WTC11 (cell line): ENCODE data around the gene DLG5. TPM values are rescaled to one million over a fixed set of nuclear protein-coding genes. Genes with fewer than 3 reads are reported as not detected.

Experiments
- ATAC-seq: fragments of 200-7000 bp; cut with Tn5 transposase; 2 replicates; pipeline ENCODE4 v1.10.0; 2021; ENCODE audit warnings: mild to moderate bottlenecking, moderate library complexity
- CTCF ChIA-PET: fragments of 300-600 bp; sonication (Branson Sonifier 250); formaldehyde crosslinking; loops from one replicate; lab custom pipeline; 2021; ENCODE audit warnings: antibody characterized with exemption; lab: Charles Lee
- POLR2A ChIA-PET: fragments of 350-600 bp; sonication (Branson Sonifier 250); formaldehyde crosslinking; loops from one replicate; lab custom pipeline; 2021; ENCODE audit warnings: antibody characterized with exemption; lab: Charles Lee
- DNase-seq: peaks from one replicate; pipeline ENCODE4 v3.0.0; 2021; ENCODE audit warnings: low spot score
- H3K27ac Mint-ChIP-seq: 2 replicates; pipeline ENCODE4 v1.8.0; 2021; ENCODE audit warnings: mixed read lengths
- H3K27me3 Mint-ChIP-seq: 2 replicates; pipeline ENCODE4 v1.8.0; 2021; ENCODE audit warnings: low read depth, mild to moderate bottlenecking, moderate library complexity, mixed read lengths
- H3K36me3 Mint-ChIP-seq: 2 replicates; pipeline ENCODE4 v1.8.0; 2021; ENCODE audit warnings: mixed read lengths
- H3K4me1 Mint-ChIP-seq: 2 replicates; pipeline ENCODE4 v1.8.0; 2022; ENCODE audit warnings: mixed read lengths
- H3K4me3 Mint-ChIP-seq: 2 replicates; pipeline ENCODE4 v1.8.0; 2021; ENCODE audit warnings: mild to moderate bottlenecking, moderate library complexity, mixed read lengths
- H3K9me3 Mint-ChIP-seq: 2 replicates; pipeline ENCODE4 v1.8.0; 2021; ENCODE audit warnings: mixed read lengths
- CREB1 ChIP-seq: sonication (generic); formaldehyde crosslinking; IDR thresholded peaks from 2 replicates; pipeline ENCODE4 v1.8.0; 2023; ENCODE audit warnings: mild to moderate bottlenecking, missing genetic modification reagents
- ETV6 ChIP-seq: sonication (generic); formaldehyde crosslinking; IDR thresholded peaks from 2 replicates; pipeline ENCODE4 v1.8.1; 2022; ENCODE audit warnings: mild to moderate bottlenecking, missing genetic modification reagents
- IRF2 ChIP-seq: sonication (generic); formaldehyde crosslinking; IDR thresholded peaks from 2 replicates; pipeline ENCODE4 v1.8.0; 2022; ENCODE audit warnings: low read depth, missing genetic modification reagents, borderline replicate concordance
- NR1H2 ChIP-seq: sonication (generic); formaldehyde crosslinking; IDR thresholded peaks from 2 replicates; pipeline ENCODE4 v1.9.0; 2021; ENCODE audit warnings: mild to moderate bottlenecking, moderate library complexity, missing genetic modification reagents
- RELA ChIP-seq: sonication (generic); formaldehyde crosslinking; IDR thresholded peaks from 2 replicates; pipeline ENCODE4 v1.8.1; 2022; ENCODE audit warnings: missing genetic modification reagents, mild to moderate bottlenecking, borderline replicate concordance
- SMAD3 ChIP-seq: sonication (generic); formaldehyde crosslinking; IDR thresholded peaks from 2 replicates; pipeline ENCODE4 v1.8.0; 2022; ENCODE audit warnings: missing genetic modification reagents, mild to moderate bottlenecking, borderline replicate concordance
- SP1 ChIP-seq: sonication (generic); formaldehyde crosslinking; conservative IDR thresholded peaks from 2 replicates; pipeline ENCODE4 v1.8.1; 2022; ENCODE audit warnings: missing genetic modification reagents
- TEAD1 ChIP-seq: sonication (generic); formaldehyde crosslinking; IDR thresholded peaks from 2 replicates; pipeline ENCODE4 v1.8.0; 2022; ENCODE audit warnings: mild to moderate bottlenecking, missing genetic modification reagents
- ZNF232 ChIP-seq: sonication (generic); formaldehyde crosslinking; IDR thresholded peaks from 2 replicates; pipeline ENCODE4 v1.8.0; 2022; ENCODE audit warnings: mild to moderate bottlenecking, missing genetic modification reagents
- ZNF396 ChIP-seq: fragments of 250-450 bp; sonication (Bioruptor Pico); IDR thresholded peaks from 2 replicates; pipeline ENCODE4 v1.8.0; 2021; ENCODE audit warnings: mild to moderate bottlenecking, moderate library complexity, borderline replicate concordance
- total RNA-seq: library from RNA; stranded (reverse); gene quantifications from 3 replicates; pipeline ENCODE4 v1.2.3, GENCODE V29; 2021
- TF ChIP-seq, protein P1 (sequence below): sonication (generic); formaldehyde crosslinking; IDR thresholded peaks from 2 replicates; pipeline ENCODE4 v1.8.0; 2023; ENCODE audit warnings: missing genetic modification reagents, mild to moderate bottlenecking, borderline replicate concordance
- TF ChIP-seq, protein P2 (sequence below): sonication (generic); formaldehyde crosslinking; IDR thresholded peaks from 2 replicates; pipeline ENCODE4 v1.8.1; 2023; ENCODE audit warnings: mild to moderate bottlenecking, missing genetic modification reagents
- TF ChIP-seq, protein P3 (sequence below): fragments of 250-450 bp; sonication (Bioruptor Pico); IDR thresholded peaks from 2 replicates; pipeline ENCODE4 v1.8.0; 2021; ENCODE audit warnings: mild to moderate bottlenecking
- TF ChIP-seq, protein P4 (sequence below): sonication (generic); formaldehyde crosslinking; IDR thresholded peaks from 2 replicates; pipeline ENCODE4 v1.8.1; 2023; ENCODE audit warnings: mild to moderate bottlenecking, missing genetic modification reagents, moderate library complexity
- TF ChIP-seq, protein P5 (sequence below): sonication (generic); formaldehyde crosslinking; IDR thresholded peaks from 2 replicates; pipeline ENCODE4 v1.8.0; 2022; ENCODE audit warnings: mild to moderate bottlenecking, missing genetic modification reagents
- TF ChIP-seq, protein P6 (sequence below): sonication (generic); formaldehyde crosslinking; IDR thresholded peaks from 2 replicates; pipeline ENCODE4 v1.8.0; 2023; ENCODE audit warnings: mild to moderate bottlenecking, missing genetic modification reagents
- TF ChIP-seq, protein P7 (sequence below): sonication (generic); formaldehyde crosslinking; IDR thresholded peaks from 2 replicates; pipeline ENCODE4 v1.8.1; 2022; ENCODE audit warnings: mild to moderate bottlenecking, moderate library complexity, missing genetic modification reagents

DLG5 gene
- total RNA-seq, 1 experiment from 2014 or later, result 65.5 TPM

DNA sequence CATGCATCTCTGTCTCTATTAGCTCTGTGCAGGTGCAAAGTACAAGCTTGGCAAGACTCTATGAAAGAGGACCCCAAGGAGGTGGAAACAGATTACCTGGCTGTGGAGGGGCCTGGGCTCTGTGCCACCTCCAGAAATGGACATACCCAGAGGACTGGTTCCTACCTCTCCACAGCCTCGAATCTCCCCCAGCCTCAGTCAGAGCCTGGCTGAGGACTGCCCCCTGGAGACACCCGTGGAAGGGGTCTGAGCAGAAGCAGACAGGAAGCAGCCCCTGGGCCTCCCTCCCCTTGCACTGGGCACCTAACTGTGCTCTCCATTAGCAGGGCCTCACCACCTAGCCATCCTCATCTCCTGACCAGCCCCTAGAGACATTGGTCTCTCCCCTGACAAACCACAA, 92.0 kb downstream of the DLG5 start:
- CTCF ChIA-PET, result interaction anchor here (1.4 kb wide), 1 partner anchor 13 kb away, joined by 3 read pairs; no protein-coding TSS in a partner anchor
- Mint-ChIP-seq H3K4me1 (peaks cover 26% of the 10 kb centered on the region), H3K27ac (peak overlapping the region; percentile 34; the same call in 1 of the 2 replicates), H3K4me3 (no peak overlapping the region), H3K9me3 (no peaks in the 10 kb centered on the region), H3K27me3 (no peaks in the 10 kb centered on the region), H3K36me3 (peaks cover 38% of the 10 kb centered on the region)
- ATAC-seq, result no peak
- no peak for DNase-seq
- POLR2A ChIA-PET, result no interaction called here
- no peak for TF ChIP-seq IRF2 (CRISPR knock-in tag)
- no peak for TF ChIP-seq CREB1 (CRISPR knock-in tag)
- TF ChIP-seq, protein P1, sequence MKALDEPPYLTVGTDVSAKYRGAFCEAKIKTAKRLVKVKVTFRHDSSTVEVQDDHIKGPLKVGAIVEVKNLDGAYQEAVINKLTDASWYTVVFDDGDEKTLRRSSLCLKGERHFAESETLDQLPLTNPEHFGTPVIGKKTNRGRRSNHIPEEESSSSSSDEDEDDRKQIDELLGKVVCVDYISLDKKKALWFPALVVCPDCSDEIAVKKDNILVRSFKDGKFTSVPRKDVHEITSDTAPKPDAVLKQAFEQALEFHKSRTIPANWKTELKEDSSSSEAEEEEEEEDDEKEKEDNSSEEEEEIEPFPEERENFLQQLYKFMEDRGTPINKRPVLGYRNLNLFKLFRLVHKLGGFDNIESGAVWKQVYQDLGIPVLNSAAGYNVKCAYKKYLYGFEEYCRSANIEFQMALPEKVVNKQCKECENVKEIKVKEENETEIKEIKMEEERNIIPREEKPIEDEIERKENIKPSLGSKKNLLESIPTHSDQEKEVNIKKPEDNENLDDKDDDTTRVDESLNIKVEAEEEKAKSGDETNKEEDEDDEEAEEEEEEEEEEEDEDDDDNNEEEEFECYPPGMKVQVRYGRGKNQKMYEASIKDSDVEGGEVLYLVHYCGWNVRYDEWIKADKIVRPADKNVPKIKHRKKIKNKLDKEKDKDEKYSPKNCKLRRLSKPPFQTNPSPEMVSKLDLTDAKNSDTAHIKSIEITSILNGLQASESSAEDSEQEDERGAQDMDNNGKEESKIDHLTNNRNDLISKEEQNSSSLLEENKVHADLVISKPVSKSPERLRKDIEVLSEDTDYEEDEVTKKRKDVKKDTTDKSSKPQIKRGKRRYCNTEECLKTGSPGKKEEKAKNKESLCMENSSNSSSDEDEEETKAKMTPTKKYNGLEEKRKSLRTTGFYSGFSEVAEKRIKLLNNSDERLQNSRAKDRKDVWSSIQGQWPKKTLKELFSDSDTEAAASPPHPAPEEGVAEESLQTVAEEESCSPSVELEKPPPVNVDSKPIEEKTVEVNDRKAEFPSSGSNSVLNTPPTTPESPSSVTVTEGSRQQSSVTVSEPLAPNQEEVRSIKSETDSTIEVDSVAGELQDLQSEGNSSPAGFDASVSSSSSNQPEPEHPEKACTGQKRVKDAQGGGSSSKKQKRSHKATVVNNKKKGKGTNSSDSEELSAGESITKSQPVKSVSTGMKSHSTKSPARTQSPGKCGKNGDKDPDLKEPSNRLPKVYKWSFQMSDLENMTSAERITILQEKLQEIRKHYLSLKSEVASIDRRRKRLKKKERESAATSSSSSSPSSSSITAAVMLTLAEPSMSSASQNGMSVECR, result no peak
- no peak for TF ChIP-seq SP1

DNA sequence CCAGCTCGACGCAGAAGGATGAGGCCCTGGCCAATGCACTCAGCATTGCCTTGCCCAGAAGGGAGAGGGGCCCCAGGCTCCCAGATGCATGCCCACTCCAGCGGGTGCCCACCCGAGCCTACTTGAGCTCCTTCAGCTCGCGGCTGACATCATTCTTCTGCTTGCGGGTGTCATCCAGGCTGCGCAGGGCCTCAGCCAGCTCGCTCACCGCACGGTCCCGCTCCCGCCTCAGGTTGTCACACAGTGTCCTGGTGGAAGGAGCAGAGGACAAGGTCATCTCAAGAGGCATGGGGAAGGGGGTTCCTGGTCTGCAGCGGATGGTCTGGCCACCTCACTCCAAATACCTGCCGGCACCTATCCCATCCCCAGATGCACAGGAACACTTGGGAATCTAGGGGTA, 92.8 kb downstream of the DLG5 start:
- CTCF ChIA-PET, result interaction anchor here (2.1 kb wide), 1 partner anchor 13 kb away, joined by 8 read pairs; no protein-coding TSS in a partner anchor
- Mint-ChIP-seq H3K4me3 (no peak overlapping the region), H3K27ac (no peak overlapping the region), H3K27me3 (no peaks in the 10 kb centered on the region), H3K4me1 (peaks cover 22% of the 10 kb centered on the region), H3K36me3 (peaks cover 43% of the 10 kb centered on the region), H3K9me3 (no peaks in the 10 kb centered on the region)
- ATAC-seq, result no peak
- POLR2A ChIA-PET, result no interaction called here
- DNase-seq, result no peak
- TF ChIP-seq, protein P2, sequence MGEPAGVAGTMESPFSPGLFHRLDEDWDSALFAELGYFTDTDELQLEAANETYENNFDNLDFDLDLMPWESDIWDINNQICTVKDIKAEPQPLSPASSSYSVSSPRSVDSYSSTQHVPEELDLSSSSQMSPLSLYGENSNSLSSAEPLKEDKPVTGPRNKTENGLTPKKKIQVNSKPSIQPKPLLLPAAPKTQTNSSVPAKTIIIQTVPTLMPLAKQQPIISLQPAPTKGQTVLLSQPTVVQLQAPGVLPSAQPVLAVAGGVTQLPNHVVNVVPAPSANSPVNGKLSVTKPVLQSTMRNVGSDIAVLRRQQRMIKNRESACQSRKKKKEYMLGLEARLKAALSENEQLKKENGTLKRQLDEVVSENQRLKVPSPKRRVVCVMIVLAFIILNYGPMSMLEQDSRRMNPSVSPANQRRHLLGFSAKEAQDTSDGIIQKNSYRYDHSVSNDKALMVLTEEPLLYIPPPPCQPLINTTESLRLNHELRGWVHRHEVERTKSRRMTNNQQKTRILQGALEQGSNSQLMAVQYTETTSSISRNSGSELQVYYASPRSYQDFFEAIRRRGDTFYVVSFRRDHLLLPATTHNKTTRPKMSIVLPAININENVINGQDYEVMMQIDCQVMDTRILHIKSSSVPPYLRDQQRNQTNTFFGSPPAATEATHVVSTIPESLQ (CRISPR knock-in tag), result no peak
- TF ChIP-seq, protein P3, sequence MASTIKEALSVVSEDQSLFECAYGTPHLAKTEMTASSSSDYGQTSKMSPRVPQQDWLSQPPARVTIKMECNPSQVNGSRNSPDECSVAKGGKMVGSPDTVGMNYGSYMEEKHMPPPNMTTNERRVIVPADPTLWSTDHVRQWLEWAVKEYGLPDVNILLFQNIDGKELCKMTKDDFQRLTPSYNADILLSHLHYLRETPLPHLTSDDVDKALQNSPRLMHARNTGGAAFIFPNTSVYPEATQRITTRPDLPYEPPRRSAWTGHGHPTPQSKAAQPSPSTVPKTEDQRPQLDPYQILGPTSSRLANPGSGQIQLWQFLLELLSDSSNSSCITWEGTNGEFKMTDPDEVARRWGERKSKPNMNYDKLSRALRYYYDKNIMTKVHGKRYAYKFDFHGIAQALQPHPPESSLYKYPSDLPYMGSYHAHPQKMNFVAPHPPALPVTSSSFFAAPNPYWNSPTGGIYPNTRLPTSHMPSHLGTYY (CRISPR knock-in tag), result no peak
- TF ChIP-seq NR1H2 (CRISPR knock-in tag) (no peak), TEAD1 (CRISPR knock-in tag) (no peak), ZNF396 (CRISPR knock-in tag) (no peak), SP1 (no peak), SMAD3 (CRISPR knock-in tag) (no peak), RELA (CRISPR knock-in tag) (no peak), ETV6 (no peak), IRF2 (CRISPR knock-in tag) (no peak), ZNF232 (CRISPR knock-in tag) (no peak)
- TF ChIP-seq, protein P4, sequence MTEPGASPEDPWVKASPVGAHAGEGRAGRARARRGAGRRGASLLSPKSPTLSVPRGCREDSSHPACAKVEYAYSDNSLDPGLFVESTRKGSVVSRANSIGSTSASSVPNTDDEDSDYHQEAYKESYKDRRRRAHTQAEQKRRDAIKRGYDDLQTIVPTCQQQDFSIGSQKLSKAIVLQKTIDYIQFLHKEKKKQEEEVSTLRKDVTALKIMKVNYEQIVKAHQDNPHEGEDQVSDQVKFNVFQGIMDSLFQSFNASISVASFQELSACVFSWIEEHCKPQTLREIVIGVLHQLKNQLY (CRISPR knock-in tag), result no peak
- TF ChIP-seq, protein P5, sequence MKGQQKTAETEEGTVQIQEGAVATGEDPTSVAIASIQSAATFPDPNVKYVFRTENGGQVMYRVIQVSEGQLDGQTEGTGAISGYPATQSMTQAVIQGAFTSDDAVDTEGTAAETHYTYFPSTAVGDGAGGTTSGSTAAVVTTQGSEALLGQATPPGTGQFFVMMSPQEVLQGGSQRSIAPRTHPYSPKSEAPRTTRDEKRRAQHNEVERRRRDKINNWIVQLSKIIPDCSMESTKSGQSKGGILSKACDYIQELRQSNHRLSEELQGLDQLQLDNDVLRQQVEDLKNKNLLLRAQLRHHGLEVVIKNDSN (CRISPR knock-in tag), result no peak
- TF ChIP-seq, protein P6, sequence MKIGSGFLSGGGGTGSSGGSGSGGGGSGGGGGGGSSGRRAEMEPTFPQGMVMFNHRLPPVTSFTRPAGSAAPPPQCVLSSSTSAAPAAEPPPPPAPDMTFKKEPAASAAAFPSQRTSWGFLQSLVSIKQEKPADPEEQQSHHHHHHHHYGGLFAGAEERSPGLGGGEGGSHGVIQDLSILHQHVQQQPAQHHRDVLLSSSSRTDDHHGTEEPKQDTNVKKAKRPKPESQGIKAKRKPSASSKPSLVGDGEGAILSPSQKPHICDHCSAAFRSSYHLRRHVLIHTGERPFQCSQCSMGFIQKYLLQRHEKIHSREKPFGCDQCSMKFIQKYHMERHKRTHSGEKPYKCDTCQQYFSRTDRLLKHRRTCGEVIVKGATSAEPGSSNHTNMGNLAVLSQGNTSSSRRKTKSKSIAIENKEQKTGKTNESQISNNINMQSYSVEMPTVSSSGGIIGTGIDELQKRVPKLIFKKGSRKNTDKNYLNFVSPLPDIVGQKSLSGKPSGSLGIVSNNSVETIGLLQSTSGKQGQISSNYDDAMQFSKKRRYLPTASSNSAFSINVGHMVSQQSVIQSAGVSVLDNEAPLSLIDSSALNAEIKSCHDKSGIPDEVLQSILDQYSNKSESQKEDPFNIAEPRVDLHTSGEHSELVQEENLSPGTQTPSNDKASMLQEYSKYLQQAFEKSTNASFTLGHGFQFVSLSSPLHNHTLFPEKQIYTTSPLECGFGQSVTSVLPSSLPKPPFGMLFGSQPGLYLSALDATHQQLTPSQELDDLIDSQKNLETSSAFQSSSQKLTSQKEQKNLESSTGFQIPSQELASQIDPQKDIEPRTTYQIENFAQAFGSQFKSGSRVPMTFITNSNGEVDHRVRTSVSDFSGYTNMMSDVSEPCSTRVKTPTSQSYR (CRISPR knock-in tag), result no peak
- TF ChIP-seq, protein P7, sequence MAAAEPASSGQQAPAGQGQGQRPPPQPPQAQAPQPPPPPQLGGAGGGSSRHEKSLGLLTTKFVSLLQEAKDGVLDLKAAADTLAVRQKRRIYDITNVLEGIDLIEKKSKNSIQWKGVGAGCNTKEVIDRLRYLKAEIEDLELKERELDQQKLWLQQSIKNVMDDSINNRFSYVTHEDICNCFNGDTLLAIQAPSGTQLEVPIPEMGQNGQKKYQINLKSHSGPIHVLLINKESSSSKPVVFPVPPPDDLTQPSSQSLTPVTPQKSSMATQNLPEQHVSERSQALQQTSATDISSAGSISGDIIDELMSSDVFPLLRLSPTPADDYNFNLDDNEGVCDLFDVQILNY (CRISPR knock-in tag), result no peak
